Measurements from ENCODE around the gene CNIH4.
"Not testable (repeated sequence)": the region's sequence is repeated elsewhere in the genome, so short reads cannot be mapped to it uniquely, and the experiment has no call there.

Gene CNIH4

DNA sequence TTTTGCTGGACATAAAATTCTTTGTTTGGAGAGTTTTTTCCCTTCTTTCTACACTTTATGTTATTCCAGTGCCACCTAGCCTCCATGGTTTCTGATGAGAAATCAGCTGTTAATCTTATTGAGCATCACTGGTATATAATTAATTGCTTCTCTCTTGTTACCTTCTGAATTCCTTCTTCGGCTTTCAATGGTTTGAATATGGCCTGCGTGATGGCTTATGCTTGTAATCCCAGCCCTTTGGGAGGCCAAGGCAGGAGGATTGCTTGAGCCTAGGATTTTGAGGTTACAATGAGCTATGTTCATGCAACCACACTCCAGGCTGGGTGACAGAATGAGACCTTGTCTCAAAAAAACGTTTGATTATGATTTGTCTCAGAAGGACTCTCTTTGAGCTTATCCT lies 13.0 kb upstream of the CNIH4 start:
- in situ Hi-C loops (cut with MboI; ENCODE audit: low sequenced_read_pairs), result no loop called here

GRCh38 chr1:224348137-224348536 lies 8.5 kb upstream of the CNIH4 start:
- in situ Hi-C loops (cut with MboI; ENCODE audit: low sequenced_read_pairs), result no loop called here

DNA sequence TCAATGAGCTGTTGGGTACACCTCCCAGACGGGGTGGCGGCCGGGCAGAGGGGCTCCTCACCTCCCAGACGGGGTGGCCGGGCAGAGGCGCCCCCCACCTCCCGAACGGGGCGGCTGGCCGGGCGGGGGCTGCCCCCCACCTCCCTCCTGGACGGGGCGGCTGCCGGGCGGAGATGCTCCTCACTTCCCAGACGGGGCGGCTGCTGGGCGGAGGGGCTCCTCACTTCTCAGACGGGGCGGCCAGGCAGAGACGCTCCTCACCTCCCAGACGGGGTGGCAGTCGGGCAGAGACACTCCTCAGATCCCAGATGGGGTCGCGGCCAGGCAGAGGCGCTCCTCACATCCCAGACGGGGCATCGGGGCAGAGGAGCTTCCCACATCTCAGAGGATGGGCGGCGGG lies 7.0 kb upstream of the CNIH4 start:
- in situ Hi-C loops (cut with MboI; ENCODE audit: low sequenced_read_pairs), result not testable (repeated sequence)

DNA sequence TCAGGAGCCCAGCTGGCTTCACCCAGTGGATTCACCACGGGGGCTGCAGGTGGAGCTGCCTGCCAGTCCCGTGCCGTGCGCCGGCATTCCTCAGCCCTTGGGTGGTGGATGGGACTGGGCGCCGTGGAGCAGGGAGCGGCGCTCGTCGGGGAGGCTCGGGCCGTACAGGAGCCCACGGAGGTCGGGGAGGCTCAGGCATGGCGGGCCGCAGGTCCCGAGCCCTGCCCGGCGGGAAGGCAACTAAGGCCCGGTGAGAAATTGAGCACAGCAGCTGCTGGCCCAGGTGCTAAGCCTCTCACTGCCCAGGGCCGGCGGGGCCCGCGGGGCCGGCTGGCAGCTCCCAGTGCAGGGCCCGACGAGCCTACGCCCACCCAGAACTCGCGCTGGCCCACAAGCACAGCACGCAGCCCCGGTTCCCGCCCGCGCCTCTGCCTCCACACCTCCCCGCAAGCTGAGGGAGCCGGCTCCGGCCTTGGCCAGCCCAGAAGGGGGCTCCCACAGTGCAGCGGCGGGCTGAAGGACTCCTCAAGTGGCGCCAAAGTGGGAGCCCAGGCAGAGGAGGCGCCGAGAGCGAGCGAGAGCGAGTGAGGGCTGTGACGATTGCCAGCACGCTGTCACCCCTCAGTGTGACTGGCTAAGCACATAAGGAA lies 4.1 kb upstream of the CNIH4 start:
- in situ Hi-C loops (cut with MboI; ENCODE audit: low sequenced_read_pairs), result not testable (repeated sequence)

DNA sequence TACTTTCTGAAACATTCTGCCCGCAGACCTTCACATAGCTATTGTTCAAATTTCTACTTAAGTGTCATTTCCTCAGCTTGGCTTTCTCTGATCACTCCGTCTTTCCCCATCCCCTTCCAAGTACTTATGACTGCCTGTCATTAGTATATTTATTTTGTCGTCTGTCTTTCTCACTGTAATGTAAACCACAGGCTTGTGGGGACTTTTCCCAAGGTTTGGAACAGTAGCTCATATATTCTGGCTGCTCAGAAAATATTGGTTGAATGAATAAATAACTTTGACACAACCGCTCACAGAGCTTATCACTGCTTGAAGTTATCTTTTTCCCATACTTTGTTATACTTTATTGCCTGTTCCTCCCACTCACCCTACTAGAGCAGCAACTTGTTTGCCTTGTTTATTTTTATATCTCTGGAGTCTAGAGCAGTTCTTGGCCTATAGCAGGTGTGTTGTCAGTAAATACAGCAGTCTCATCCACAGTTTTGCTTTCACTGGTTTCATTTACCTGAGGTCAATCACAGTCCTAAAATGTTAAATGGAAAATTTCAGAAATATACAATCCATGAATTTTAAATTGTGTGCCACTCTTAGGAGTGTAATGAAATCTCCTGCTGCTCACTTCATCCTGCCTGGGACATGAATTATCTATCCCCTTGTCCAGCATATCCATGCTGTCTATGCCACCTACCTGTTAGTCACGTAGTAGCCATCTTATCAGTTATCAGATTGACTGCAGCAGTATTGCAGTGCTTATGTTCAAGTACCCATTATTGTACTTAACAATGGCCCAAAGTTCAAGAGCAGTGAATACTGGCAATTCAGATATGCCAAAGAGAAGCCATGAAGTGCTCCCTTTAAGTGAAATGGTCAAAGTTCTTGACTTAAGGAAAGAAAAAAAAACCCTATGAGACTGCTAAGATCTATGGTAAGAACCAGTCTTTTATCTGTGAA lies 2.4 kb upstream of the CNIH4 start:
- in situ Hi-C loops (cut with MboI; ENCODE audit: low sequenced_read_pairs), result no loop called here

DNA sequence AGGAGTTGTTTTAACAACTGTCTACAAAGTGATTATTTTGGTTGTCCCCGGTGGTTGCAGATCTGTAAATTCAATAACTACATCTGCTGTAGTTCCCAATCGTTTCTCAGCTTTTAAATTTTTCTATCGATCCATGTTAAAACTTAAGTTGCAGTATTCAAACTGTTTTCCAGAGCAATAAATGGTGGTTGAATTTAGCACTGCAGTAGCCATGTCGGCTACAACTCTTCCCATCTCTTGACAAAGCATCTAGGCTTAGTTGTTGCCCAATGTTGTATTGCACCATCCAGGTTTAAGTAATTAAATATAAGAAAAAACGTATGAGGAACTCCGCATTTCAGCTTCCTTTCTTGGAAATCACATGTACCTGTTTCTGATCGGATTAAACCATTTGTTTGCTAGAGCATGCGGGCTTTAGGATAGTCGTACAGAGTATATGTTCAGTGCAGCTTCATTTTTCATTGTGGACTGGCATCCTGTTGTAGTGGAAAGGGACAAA lies 996 bp downstream of the CNIH4 start:
- in situ Hi-C loops (cut with MboI; ENCODE audit: low sequenced_read_pairs), result no loop called here

- in situ Hi-C loops (cut with MboI; ENCODE audit: low sequenced_read_pairs), result no loop called here
These were observed 1.6 kb downstream of the CNIH4 start for GRCh38 chr1:224358237-224358636.

DNA sequence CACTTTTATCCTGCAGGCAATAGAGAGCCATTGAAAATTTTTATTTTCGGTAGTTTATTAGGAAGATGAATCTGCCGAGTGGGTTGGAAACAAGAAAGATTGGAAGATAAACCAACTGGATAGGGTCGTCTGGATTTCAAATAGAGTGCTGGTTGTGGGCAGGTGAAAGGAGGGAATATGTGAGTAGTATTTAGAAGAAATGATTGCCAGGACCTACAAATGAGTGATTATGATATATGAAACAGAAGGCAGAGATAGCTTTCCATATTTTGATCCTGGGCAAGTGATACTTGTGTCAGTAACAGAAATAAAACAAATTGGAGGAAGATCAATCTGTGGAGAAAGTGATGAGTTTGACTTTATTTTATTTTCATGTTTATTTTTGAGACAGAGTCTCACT lies 2.5 kb downstream of the CNIH4 start:
- in situ Hi-C loops (cut with MboI; ENCODE audit: low sequenced_read_pairs), result no loop called here

GRCh38 chr1:224368409-224368808 lies 11.7 kb downstream of the CNIH4 start:
- in situ Hi-C loops (cut with MboI; ENCODE audit: low sequenced_read_pairs), result no loop called here

GRCh38 chr1:224373008-224373590 lies 16.4 kb downstream of the CNIH4 start:
- in situ Hi-C loops (cut with MboI; ENCODE audit: low sequenced_read_pairs), result no loop called here

GRCh38 chr1:224375059-224375458 lies 18.4 kb downstream of the CNIH4 start:
- in situ Hi-C loops (cut with MboI; ENCODE audit: low sequenced_read_pairs), result no loop called here

DNA sequence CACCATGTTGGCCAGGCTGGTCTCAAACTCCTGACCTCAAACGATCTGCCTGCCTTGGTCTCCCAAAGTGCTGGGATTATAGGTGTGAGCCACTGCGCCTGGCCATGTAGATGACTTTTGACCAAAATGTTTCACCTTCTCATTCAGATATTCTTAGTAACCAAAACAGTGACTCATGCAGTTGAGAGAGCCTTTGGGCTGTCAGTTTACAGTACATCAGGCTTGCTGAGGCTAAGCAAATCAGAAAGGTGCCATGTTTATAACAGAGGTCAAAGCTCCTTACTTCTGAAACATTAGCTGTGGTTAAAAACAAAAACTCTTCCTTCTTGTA lies 21.0 kb downstream of the CNIH4 start:
- in situ Hi-C loops (cut with MboI; ENCODE audit: low sequenced_read_pairs), result no loop called here

GRCh38 chr1:224378855-224379631 lies 22.4 kb downstream of the CNIH4 start:
- in situ Hi-C loops (cut with MboI; ENCODE audit: low sequenced_read_pairs), result no loop called here

GRCh38 chr1:224380003-224380402 lies 23.3 kb downstream of the CNIH4 start:
- in situ Hi-C loops (cut with MboI; ENCODE audit: low sequenced_read_pairs), result no loop called here

DNA sequence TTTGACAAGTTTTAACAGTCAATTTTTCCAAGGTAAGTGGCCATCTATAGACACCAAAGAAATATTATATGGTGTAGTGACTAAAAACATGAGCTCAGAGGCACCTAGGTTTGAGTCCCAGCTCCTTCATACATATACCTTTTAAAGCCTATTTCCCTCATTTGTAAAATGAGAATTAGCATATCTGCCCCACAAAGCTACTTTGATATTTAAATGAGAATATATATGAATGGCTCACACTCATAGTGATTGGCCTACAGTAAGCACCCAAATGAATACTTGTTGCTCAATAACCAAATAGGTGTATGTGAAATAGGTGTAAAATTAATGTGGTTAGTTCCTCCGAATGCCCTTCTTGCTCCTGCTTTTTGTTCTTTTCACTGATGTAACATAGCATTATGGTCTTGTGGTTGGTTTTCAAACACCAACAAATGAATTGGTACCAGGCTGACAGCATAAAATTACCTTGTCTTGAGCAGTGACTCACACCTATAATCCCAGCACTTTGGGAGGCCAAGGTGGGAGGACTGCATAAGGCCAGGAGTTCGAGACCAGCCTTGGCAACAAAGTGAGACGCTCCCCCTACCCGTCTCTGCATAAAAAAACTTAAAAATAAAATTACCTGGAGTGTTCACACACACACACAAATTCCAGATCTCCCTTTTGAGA lies 25.3 kb downstream of the CNIH4 start:
- in situ Hi-C loops (cut with MboI; ENCODE audit: low sequenced_read_pairs), result no loop called here

DNA sequence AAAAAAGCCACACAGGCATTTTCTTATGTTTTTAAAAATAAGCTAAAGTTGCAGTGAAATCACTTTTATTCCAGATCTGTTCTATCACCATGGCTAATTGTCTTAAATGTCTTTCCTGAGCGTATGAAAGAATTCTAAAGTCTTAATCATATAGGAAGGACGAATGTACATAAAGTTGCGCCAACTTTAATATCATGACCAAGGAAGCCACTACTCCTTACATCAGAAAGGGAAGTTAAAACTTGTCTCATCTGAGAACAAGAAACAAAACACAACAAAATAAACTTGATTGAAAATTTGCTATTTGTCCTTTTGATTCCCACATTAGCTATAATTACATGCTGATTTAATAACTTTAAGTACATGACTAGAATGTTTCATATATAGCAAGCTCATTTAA lies 26.5 kb downstream of the CNIH4 start:
- in situ Hi-C loops (cut with MboI; ENCODE audit: low sequenced_read_pairs), result no loop called here

GRCh38 chr1:224387302-224387912 lies 30.7 kb downstream of the CNIH4 start:
- in situ Hi-C loops (cut with MboI; ENCODE audit: low sequenced_read_pairs), result no loop called here

DNA sequence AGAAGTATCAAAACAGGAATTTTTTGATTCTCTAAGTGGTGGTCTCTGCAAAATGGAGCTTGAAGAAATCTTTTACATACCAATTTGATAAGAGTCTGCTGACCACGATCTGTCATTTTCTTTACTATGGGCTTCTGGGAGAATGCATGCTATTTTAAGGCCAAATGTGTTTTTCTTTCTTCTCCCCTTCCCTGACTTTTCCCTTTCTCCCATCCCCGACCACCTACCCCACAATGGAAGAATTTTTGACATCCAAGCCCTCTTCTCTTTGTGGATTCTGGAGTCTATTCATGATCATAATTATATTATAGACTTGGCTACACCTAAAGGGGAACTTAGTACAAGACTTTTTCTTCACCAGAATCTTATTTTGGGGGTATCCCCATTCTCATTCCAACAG lies 31.3 kb downstream of the CNIH4 start:
- in situ Hi-C loops (cut with MboI; ENCODE audit: low sequenced_read_pairs), result no loop called here

GRCh38 chr1:224390517-224390916 lies 33.8 kb downstream of the CNIH4 start:
- in situ Hi-C loops (cut with MboI; ENCODE audit: low sequenced_read_pairs), result no loop called here

Measured in HL-60/S4 (cell line).